ENCODE measurements around the gene SPATA6.

- TF ChIP-seq EZH2 (IDR thresholded peaks at IDR 0.05; ENCODE audit: borderline replicate concordance, low read depth, low read length, poor library complexity, severe bottlenecking) (no peak), CTCF (conservative IDR thresholded peaks at IDR 0.05; ENCODE audit: low read depth, low read length) (no peak)
Measured at GRCh38 chr1:48499211-48499735, 27.3 kb upstream of the SPATA6 start.
